GM21619 (cell line): Measurements from ENCODE around the gene RLN1.
A peak's percentile ranks its signal among the peaks of the same experiment; 100 is the strongest.
"Not testable (repeated sequence)": the region's sequence is repeated elsewhere in the genome, so short reads cannot be mapped to it uniquely, and the experiment has no call there.

ENCODE experiments used
- ATAC-seq: cut with Tn5 transposase; IDR thresholded peaks from one replicate; pipeline ENCODE4 v1.9.1; 2021; ENCODE audit not compliant: unreplicated experiment

Gene RLN1, protein sequence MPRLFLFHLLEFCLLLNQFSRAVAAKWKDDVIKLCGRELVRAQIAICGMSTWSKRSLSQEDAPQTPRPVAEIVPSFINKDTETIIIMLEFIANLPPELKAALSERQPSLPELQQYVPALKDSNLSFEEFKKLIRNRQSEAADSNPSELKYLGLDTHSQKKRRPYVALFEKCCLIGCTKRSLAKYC

DNA sequence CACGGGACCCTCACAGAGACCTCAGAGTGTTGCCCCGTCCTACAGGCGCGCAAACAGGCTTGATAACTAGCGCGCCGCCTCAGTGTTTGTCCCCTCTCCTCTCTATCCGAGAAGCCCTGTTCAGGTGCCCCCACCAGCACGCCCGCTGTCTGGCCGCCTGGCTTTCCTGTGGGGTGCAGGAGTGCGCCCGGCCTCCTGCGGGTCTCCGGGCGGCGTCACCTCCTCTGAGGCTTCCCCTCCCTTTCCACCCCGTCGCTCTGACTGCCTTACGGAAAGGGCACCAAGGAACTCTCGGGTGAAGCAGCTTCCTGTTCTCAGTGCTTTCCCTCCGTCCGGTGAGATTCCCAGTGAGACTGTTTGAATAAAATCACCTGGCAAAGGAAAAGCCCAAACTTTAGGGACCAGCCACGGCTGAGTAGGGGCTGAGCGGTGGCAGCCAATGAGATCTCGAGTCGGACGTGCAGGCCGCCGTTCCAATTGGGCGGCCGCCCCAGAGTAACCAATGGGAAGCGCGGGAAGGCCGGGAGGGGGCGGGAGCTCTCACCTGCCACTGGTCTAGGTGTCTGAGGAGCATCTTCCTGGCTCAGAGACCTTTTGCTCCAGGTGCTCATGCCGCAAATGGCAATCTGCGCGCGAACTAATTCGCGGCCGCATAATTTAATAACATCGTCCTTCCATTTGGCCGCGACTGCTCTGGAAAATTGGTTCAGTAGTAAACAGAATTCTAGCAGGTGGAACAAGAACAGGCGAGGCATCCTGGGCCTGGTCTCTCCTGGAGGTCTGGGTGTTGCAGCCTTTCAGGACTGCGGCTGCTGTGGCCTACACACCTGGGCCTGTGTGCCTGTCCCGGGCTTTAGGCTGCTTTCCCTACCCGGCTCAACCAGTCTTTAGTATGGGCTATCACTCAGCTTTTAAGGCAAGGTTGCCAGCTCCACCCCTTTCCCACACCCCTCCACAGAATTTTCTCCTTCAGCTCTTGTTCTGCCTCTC, at the start of gene RLN1:
RLN1 (minus strand) TSS at position 885 of the 990 bp plus-strand sequence; CDS start at position 755, 130 bp downstream.
- ATAC-seq: peak; percentile 97

- ATAC-seq: peak; percentile 63
Observed at GRCh38 chr9:5389109-5389732, 49.5 kb upstream of the RLN1 start.

DNA sequence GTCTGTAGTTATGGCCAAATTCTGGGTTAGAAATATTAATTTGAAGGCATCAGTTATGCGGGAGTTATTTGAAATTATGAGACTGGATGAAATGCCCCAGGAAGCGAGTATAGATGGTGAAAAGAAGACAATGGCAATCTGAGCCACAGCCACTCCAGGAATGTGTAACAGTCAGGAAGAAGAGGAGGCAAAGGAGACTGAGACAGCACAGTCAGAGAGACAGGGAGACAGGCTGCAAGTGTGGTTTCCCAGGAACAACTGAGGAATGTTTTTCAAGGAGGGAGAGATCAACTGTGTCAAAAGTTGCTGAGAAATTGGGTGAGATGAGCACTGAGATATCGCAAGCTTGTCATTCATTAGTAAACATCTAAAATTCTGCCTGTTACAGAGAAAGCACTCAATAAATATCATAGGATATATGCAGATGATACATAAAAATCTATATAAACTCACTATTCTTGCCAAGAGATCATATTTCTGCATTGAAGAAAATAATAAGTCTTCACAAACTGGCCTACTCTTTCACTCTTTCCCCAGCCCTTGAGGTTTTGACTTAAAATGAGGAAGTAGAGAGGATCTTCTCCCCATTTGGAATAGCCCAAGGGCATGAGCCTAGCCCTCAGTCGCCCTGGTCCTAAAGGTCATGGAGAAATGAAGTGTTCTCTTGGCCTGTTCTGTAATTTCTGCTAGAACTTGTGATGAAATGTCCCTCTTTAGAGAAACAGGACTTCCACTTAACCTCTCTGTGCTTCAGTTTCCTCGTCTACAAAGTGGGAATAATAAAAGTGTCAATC, 48.5 kb upstream of the RLN1 start:
- no peak for ATAC-seq

GRCh38 chr9:5384436-5384835, 44.8 kb upstream of the RLN1 start:
- ATAC-seq: no peak

DNA sequence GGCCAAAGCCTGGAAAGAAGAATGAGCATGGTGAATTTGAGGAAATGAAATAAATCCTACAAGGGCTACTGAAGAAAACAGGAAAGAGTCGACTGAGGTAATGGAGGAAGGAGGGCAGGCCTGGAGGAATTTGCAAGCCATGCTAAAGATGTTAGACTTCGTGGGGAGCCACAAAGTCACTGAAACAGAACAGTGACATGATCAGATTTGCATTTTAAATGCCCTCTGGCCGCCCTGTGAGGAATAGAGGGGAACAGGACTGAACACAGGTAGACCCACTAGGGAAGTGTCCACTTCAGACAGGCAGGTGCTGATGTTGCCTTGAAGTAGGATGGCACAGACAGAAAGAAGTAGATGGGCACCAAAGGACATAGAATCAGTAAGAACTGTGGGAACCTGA, 42.8 kb upstream of the RLN1 start:
- no peak for ATAC-seq

DNA sequence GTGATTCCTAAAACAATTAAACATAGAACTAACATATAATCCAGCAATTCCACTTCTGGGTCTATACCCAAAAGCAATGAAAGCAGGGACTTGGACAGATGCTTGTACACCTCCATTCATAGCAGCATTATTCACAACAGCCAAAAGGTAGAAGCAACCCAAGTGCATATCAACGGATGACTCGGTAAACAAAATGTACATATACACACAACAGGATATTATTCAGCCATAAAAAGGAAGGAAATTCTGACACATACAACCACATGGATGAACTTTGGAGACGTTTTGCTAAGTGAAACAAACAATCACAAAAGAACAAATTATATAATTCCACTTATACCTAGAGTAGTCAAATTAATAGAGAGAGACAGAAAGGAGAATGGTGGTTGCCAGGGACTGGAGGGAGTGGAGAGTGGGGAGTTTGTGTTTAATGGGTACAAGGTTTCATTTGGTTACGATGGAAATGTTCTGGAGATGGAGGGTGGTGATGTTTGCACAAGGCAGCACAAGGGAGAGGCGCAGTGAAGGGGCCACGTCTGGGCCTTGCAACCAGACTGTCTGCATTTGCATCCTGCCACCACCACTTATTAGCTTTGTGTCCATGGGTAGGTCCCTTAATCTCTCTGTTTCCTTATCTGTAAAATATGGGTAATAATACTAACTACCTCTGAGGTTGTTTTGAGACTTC, 36.3 kb upstream of the RLN1 start:
- no peak for ATAC-seq

DNA sequence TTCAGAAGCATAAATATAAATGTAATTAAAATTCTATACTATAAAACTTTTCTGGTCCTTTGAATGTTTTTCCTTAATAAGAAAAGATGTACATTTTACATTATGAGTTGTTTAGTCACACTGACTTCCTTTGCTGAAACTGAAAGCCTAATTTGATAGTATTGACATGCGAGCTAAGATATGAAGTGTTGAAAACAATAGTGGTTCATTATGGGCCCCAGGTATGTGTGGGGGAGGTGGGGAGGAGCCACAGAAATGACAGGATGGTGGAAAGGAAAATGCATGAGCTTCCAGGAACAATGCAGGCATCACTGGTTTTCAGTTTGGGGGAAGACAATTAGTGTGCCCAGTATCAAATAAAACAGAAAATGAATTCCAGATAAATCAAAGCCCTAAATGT, 35.4 kb upstream of the RLN1 start:
- no peak for ATAC-seq

- peak; percentile 97 for ATAC-seq
Observed at GRCh38 chr9:5364294-5365024, 24.8 kb upstream of the RLN1 start.

DNA sequence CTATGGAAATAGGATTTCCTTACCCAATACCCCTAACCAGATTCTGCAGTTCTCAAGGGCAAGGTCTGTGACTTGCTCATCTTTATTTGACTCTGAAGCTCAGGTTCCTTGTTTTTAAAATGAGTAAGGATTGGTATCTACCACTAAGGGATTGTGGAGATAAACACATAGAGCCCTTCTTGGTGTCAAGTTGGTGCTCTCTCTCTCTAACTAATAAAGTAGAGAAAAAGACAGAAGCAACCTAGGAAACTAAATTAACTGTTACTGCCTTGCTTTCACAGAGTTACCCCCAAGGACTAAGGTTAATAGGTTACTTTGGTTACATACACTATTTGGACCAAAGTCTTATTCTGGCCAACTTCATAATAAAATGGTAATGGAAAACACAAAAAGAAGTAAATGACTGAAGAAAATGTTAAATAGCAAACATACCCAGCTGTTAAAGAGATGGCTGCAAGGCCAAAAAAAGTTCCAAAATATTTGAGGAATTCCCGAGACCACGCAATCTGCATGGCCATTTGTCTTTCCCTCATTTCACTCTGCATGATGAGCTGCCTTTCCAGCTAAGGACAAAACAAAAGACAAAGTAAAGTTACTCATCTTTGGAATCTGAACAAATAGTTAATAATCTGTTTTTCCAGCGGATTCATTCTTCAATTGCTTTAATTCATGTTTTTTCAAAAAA, 21.8 kb upstream of the RLN1 start:
- ATAC-seq: no peak

GRCh38 chr9:5360341-5360740, 20.7 kb upstream of the RLN1 start:
- no peak for ATAC-seq

GRCh38 chr9:5357431-5358105, 17.9 kb upstream of the RLN1 start:
- ATAC-seq: no peak

- no peak for ATAC-seq
Observed at GRCh38 chr9:5355817-5356216, 16.1 kb upstream of the RLN1 start.

GRCh38 chr9:5355226-5355625, 15.6 kb upstream of the RLN1 start:
- ATAC-seq: no peak

GRCh38 chr9:5354184-5354583, 14.5 kb upstream of the RLN1 start:
- ATAC-seq: no peak

GRCh38 chr9:5352637-5353248, 13.1 kb upstream of the RLN1 start:
- ATAC-seq: no peak

GRCh38 chr9:5336688-5337087, 3.0 kb downstream of the RLN1 start:
- no peak for ATAC-seq

GRCh38 chr9:5331276-5331675, 8.4 kb downstream of the RLN1 start:
- ATAC-seq: not testable (repeated sequence)

GRCh38 chr9:5326893-5327548, 12.7 kb downstream of the RLN1 start:
- no peak for ATAC-seq
